AG10803 (cell line): ENCODE results near the gene CDC42EP4.
A peak's percentile ranks its signal among the peaks of the same experiment; 100 is the strongest.
"Not testable (repeated sequence)": the region's sequence is repeated elsewhere in the genome, so short reads cannot be mapped to it uniquely, and the experiment has no call there.

Source experiments
- DNase-seq: peaks from one replicate; pipeline ENCODE4 v3.0.0; 2010; ENCODE audit warnings: low read depth
- H3K4me3 ChIP-seq: 2 replicates; pipeline ENCODE4 v1.5.1; 2011; ENCODE audit warnings: mild to moderate bottlenecking, low read length, control low read depth
- CTCF ChIP-seq: conservative IDR thresholded peaks from 2 replicates; pipeline ENCODE4 v1.5.1; 2011; ENCODE audit warnings: mild to moderate bottlenecking, low read length, control low read depth, inconsistent platforms

CDC42EP4 gene

GRCh38 chr17:73338050-73338521, 26.3 kb upstream of the CDC42EP4 start:
- TF ChIP-seq CTCF = no peak
- no peak overlapping the region for H3K4me3 ChIP-seq
- peak; percentile 70 for DNase-seq

- TF ChIP-seq CTCF = no peak
- no peak for DNase-seq
- no peak overlapping the region for H3K4me3 ChIP-seq
Measured at GRCh38 chr17:73337330-73337710, 25.5 kb upstream of the CDC42EP4 start.

GRCh38 chr17:73336408-73337329, 24.9 kb upstream of the CDC42EP4 start:
- no peak overlapping the region for H3K4me3 ChIP-seq
- TF ChIP-seq CTCF = no peak
- no peak for DNase-seq

GRCh38 chr17:73335591-73336407, 24.0 kb upstream of the CDC42EP4 start:
- DNase-seq = no peak
- no peak overlapping the region for H3K4me3 ChIP-seq

GRCh38 chr17:73334771-73335513, 23.1 kb upstream of the CDC42EP4 start:
- H3K4me3 ChIP-seq = no peak overlapping the region
- no peak for DNase-seq
- no peak for TF ChIP-seq CTCF

More at GRCh38 chr17:73335591-73336407, 24.0 kb upstream of the CDC42EP4 start:
- TF ChIP-seq CTCF = no peak

GRCh38 chr17:73333445-73333844, 21.6 kb upstream of the CDC42EP4 start:
- not testable (repeated sequence) for H3K4me3 ChIP-seq
- DNase-seq = peak; percentile 79

- TF ChIP-seq CTCF = no peak
- no peak for DNase-seq
- no peak overlapping the region for H3K4me3 ChIP-seq
Measured at GRCh38 chr17:73331060-73331459, 19.3 kb upstream of the CDC42EP4 start.
